ENCODE results near the gene PLCL2.
"Not testable (repeated sequence)": the region's sequence is repeated elsewhere in the genome, so short reads cannot be mapped to it uniquely, and the experiment has no call there.

Gene PLCL2

DNA sequence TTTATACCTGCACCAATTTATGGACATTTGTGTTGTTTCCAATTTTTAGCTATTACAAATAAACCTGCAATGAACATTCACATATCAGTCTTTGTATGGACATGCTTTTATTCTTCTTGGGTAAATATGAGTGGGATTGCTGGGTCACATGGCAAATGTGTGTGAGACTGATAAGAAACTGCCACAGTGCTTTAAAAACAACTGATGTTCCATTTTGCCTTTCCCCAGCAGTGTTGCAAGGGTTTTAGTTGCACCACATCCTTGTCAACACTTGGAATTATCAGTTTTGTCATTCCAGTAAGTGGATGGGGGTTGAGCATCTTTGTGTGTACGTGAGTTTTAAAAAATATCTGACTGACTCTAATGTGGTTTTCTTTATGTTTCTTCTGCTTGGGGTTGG is 191.2 kb downstream of the PLCL2 start:
- DNase-seq (ENCODE audit: low spot score): no peak

DNA sequence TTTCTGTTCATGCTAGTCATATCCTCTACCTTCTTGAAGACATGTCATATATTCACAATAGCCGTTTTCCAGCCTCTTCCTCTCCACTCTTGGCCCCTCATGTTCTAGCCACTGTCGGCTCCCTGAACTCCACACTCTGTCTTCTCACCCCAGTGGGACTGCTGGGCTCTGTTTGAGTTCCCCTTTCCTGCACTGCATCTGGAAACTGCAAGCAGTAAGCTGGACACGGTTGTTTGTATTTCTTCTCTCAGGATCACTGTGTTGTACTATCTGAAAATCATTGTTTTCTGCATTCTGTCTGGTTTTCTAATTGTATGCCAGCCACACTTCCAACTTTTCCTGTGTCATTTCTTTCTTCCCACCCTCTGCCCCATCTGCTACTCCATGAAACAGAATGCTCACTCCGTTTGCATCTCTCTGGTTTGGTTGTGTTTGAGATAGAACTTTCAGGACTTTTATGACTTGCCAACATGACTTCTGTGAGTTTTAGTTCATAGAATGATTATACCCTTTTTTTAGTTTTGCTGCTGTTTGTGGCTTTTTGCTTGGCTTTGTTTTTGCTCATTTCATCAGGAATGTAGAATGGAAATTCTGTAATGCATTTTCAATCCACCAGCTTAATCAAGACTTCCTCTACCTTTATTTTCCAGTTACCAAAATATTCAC is 192.3 kb downstream of the PLCL2 start:
- DNase-seq (ENCODE audit: low spot score): no peak

GRCh38 chr3:17077606-17078005 is 192.9 kb downstream of the PLCL2 start:
- DNase-seq (ENCODE audit: low spot score): no peak

- DNase-seq (ENCODE audit: low spot score): no peak
Measured at GRCh38 chr3:17078926-17079465, 194.2 kb downstream of the PLCL2 start.

DNA sequence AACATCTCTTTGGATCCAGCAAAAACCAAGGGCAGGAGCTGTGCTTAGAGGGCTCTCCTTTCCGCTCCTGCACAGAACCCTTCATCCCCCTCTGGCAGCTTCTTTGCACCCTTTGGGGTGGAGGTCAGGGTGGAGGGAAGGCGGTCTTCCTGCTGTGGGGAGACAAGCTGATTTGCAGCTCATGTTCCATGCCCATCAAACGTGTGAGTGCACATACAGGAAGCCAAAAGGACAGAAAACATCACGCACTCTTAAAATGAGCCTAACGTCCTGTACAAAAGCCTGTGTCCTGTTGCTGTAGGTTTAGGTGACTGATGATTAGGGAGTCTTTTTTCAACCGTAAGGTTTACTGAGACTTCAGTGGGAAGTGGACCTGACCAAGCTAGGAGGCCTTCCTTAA is 195.2 kb downstream of the PLCL2 start:
- DNase-seq (ENCODE audit: low spot score): no peak

DNA sequence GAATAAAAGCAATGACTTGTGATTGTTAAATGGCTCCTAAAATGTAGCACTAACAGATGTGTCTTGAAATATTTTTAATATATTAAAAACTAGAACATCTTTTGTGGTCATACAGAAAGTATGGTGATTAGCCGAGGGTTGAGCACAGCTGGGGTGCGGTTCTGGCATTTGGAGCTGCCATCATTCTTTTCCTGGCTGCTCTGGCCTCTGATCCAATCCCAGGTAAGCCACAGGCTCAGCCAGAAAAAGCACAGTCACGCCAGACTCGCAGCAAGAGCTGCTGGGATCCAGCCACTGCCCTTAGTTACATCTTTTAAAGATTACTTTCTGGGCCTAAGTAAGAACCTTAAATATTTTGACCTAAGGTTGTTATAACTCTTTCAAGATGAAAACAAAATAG is 196.8 kb downstream of the PLCL2 start:
- DNase-seq (ENCODE audit: low spot score): no peak

GRCh38 chr3:17087509-17087908 is 202.8 kb downstream of the PLCL2 start:
- no peak for DNase-seq (ENCODE audit: low spot score)

DNA sequence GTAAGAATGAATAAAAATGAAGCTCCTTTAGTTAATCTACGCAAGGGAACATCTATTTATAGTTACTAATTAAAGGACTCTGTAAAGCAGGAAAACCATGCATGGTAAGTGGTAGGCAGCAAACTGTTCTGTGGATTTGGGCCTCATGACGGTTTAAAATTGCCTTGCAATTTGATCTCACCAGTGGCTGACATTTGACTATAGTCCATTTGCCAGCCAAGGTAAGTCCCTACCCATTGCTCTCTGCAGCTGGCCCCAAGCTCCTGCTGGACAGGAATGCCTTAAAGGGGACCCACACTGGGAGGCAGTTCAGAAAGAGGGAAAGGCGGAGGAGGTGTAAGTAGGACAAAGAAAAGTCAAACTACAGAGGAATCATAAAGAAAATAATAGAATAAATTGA is 203.3 kb downstream of the PLCL2 start:
- no peak for DNase-seq (ENCODE audit: low spot score)

DNA sequence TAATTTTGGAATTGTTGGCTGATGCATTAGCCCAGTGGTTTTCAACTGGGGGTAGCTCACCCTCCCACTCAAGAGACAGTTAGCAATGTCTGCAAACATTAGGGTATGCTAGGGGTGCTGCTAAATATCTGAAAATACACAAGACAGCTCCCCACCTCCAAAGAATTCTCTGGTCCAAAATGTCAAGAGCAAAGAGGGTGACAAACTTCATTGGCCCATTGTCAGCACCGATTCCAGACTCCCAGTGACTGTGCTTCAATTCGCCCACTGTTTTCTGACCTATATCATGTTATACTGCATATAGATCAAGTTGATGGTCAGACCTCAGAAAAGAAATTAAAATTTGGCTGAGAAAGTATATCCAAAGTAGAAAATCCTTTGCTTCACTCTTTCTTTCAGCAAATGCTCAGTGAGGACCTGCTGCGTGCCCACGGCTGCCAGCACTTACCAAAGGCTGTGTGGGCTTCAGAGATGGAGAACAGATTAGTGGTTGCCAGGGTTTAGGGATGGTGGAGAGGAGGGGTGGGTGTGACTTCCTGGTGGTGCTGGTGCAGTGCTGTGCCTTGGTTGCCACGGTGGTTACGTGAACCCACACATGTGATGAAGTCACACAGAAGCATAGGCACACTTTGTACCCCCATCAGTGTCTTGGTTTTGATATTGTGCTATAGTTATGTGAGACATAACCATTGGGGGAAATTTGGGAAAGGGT is 204.0 kb downstream of the PLCL2 start:
- DNase-seq (ENCODE audit: low spot score): no peak

DNA sequence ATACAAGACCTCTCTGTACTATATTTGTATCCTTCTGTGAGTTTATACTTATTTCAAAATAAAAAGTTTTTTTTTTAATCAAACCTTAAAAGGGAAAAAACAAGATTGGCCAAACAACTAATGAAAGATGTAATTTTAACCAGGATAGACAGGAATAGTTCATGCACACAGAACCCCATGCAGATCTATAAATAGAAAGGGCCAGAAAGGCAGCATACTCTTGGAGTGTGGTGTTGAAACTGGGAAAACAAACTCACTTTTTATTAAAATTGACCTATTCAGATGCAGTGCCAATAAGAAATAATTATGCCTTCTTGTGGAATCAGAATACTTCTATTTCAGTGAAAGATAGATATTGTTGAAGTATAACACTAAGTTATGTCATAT is 204.6 kb downstream of the PLCL2 start:
- DNase-seq (ENCODE audit: low spot score): no peak

- DNase-seq (ENCODE audit: low spot score): no peak
Measured at GRCh38 chr3:17090280-17090983, 205.7 kb downstream of the PLCL2 start.

DNA sequence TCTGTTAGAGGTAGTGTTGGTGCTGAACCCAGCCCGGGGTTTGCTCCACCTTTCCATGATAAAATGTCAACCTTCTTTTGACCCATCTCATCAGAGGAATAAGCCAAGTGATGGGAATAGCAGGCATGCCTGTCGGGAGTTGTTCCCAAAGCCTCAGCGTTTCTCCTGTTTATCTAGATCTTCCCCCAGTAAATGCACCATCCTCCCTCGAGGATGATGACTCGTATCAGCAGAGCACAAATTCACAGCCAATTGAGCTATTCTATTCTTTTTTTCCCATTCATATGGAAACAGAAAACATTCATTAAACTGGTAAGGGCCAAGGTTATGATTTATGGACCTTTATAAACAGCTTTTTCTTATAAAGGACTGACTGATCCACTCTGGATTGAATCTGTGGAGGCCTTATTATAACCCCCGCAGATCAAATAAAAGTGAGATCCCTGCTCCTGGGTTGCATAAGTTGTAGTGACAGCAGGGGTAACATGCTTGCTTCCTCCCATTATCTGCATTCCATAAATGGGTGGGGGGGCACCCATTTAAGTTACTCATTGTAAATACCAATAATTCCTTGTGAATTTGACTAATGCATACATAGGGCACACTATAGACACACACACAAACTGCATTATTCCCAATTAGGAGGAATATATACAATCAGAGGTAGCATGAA is 207.3 kb downstream of the PLCL2 start:
- no peak for DNase-seq (ENCODE audit: low spot score)

DNA sequence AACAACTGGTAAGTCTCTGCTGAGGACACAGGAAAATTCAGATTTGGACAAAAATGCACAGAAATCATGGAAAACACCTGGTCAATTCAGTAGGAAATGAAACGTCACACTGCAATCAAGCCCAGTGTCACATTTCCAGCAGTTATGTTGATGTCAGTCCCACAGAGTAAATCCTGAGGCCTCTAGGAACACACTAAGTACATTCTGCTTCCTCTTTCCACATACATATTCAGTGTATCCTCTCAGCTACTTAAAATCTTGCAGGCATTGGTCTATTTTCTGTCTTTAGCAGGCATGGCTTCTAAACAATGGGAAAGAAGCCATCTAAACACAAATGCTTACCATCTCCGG is 207.8 kb downstream of the PLCL2 start:
- no peak for DNase-seq (ENCODE audit: low spot score)

DNA sequence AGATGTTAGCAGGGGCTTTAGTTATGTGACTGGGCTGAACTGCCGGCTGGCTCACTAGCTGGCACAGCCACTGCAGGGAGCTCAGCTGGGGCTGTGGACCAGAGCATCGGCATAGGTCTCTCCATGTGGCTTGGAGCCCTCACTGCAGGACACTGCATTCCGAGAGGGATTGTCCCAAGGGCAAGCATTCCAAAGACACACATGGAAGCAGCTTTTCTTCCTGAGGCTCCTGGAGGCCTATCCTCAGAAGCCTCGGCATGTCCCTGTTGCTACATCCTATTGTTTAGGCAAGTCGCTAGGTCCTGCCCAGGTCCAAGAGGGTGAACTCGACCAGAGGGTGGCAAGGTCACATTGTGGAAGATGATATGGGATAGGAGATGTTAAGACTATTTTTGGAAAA is 209.8 kb downstream of the PLCL2 start:
- no peak for DNase-seq (ENCODE audit: low spot score)

- DNase-seq (ENCODE audit: low spot score): no peak
Measured at GRCh38 chr3:17103579-17103978, 218.8 kb downstream of the PLCL2 start.

GRCh38 chr3:17106801-17107200 is 222.0 kb downstream of the PLCL2 start:
- not testable (repeated sequence) for DNase-seq (ENCODE audit: low spot score)

- DNase-seq (ENCODE audit: low spot score): no peak
Measured at GRCh38 chr3:17110660-17111396, 226.1 kb downstream of the PLCL2 start.

- no peak for DNase-seq (ENCODE audit: low spot score)
Measured at GRCh38 chr3:17111586-17111985, 226.8 kb downstream of the PLCL2 start.

DNA sequence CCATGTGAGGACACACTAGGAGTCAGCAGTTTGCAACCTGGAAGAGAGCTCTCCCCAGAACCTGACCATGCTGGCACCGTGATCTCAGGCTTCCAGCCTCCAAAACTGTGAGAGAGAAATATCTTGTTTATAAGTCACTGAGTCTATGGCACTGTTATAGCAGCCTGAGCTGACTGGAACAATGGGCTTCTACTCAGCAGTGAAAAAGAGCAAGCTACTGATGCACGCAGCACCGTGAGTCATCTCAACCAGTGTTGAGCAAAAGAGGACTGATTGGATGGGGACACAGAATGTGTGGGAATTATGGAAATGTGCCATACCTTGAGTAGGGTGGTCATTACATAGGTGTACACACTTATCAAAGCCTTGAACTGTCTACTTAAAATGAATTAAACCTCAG is 230.4 kb downstream of the PLCL2 start:
- no peak for DNase-seq (ENCODE audit: low spot score)

GRCh38 chr3:17116007-17116600 is 231.3 kb downstream of the PLCL2 start:
- DNase-seq (ENCODE audit: low spot score): no peak

- no peak for DNase-seq (ENCODE audit: low spot score)
Measured at GRCh38 chr3:17118771-17119170, 234.0 kb downstream of the PLCL2 start.
